ENCODE measurements around the gene ROMO1.
"Not testable (repeated sequence)": the region's sequence is repeated elsewhere in the genome, so short reads cannot be mapped to it uniquely, and the experiment has no call there.

The ROMO1 gene

GRCh38 chr20:35706591-35707529, 7.7 kb downstream of the ROMO1 start:
- H3K9me3 ChIP-seq (ENCODE audit: control insufficient read depth, insufficient read depth, low read depth, low read length); H3K27ac ChIP-seq (ENCODE audit: extremely low read depth, low read depth, low read length); H3K4me3 ChIP-seq (ENCODE audit: low read depth, low read length); H3K4me1 ChIP-seq (ENCODE audit: control insufficient read depth, insufficient read depth, low read length): not testable (repeated sequence)
- TF ChIP-seq ZNF362 (tag by site-specific recombination; IDR thresholded peaks at IDR 0.05), result peak; percentile 58; the same call in 1 of the 2 replicates
- TF ChIP-seq PRDM4 (tag by site-specific recombination; IDR thresholded peaks at IDR 0.05), result peak; percentile 96
- peaks cover 60 to 100% of the 10 kb centered on the region in 2 experiments for H3K36me3 ChIP-seq (ENCODE audit: control insufficient read depth in 2 of 2, insufficient read depth in 1 of 2, low read length in 2 of 2)
- ChIA-PET CTCF (interaction anchor here (0.6 to 1.6 kb wide), 3 partner anchors 177 to 1210 kb away, joined by 3 to 4 read pairs (median 3); no protein-coding TSS in a partner anchor), POLR2A (interaction anchor here (0.7 to 1.7 kb wide), 4 partner anchors 7 to 35 kb away, joined by 3 to 7 read pairs (median 6); partner anchors contain the start of genes NFS1, RBM39 and ROMO1)

DNA sequence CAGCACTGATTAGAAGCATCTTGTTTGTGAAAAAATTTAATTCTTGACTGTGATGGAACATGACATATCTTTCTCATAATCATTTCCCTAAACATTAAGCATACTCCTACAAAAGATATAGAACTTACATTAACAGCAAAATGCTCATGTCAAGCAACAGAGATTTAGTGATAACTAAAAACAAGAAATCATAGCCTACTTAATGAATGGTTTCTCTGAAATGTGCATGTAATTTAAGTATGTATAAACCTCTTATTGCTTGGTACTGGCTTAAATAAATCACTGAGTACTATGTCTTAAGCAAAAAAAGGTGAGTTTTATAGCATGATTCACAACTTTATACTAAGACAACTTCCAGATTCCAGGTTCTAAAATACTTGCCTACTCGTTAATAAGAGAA, 9.3 kb downstream of the ROMO1 start:
- CTCF ChIA-PET, result no interaction called here
- H3K9me3 ChIP-seq (ENCODE audit: control insufficient read depth, insufficient read depth, low read depth, low read length), result no peaks in the 10 kb centered on the region
- peaks cover 4% of the 10 kb centered on the region for H3K4me1 ChIP-seq (ENCODE audit: control insufficient read depth, insufficient read depth, low read length)
- TF ChIP-seq SP7 (tag by site-specific recombination; IDR thresholded peaks at IDR 0.05), result 0 out of 2 replicates have a peak, but pooled peaks have one; percentile 23
- TF ChIP-seq ZNF423 (tag by site-specific recombination; IDR thresholded peaks at IDR 0.05), result no peak
- H3K27ac ChIP-seq (ENCODE audit: extremely low read depth, low read depth, low read length), result no peak overlapping the region
- POLR2A ChIA-PET, result interaction anchor here (0.5 to 1.7 kb wide), 3 partner anchors 9 to 86 kb away, joined by 3 to 7 read pairs (median 5); partner anchors contain the start of genes NFS1 and ROMO1
- H3K4me3 ChIP-seq (ENCODE audit: low read depth, low read length), result no peak overlapping the region
- H3K36me3 ChIP-seq (ENCODE audit: control insufficient read depth in 2 of 2, insufficient read depth in 1 of 2, low read length in 2 of 2), result peaks cover 76 to 97% of the 10 kb centered on the region in 2 experiments

GRCh38 chr20:35709259-35709658, 10.1 kb downstream of the ROMO1 start:
- TF ChIP-seq BCL11A (tag by site-specific recombination; IDR thresholded peaks at IDR 0.05; ENCODE audit: low read depth) (no peak), PRDM1 (tag by site-specific recombination; IDR thresholded peaks at IDR 0.05) (peak; percentile 95), IKZF3 (tag by site-specific recombination; IDR thresholded peaks at IDR 0.05) (peak; percentile 42; the same call in 1 of the 2 replicates)
- CTCF ChIA-PET, result no interaction called here
- H3K27ac ChIP-seq (ENCODE audit: extremely low read depth, low read depth, low read length), result no peak overlapping the region
- H3K4me3 ChIP-seq (ENCODE audit: low read depth, low read length), result no peak overlapping the region
- H3K36me3 ChIP-seq (ENCODE audit: control insufficient read depth in 2 of 2, insufficient read depth in 1 of 2, low read length in 2 of 2), result peaks cover 80 to 97% of the 10 kb centered on the region in 2 experiments
- peaks cover 4% of the 10 kb centered on the region for H3K4me1 ChIP-seq (ENCODE audit: control insufficient read depth, insufficient read depth, low read length)
- no peaks in the 10 kb centered on the region for H3K9me3 ChIP-seq (ENCODE audit: control insufficient read depth, insufficient read depth, low read depth, low read length)
- POLR2A ChIA-PET, result no interaction called here

- CTCF ChIA-PET, result interaction anchor here (0.8 kb wide), 1 partner anchor 9 kb away, joined by 4 read pairs; no protein-coding TSS in a partner anchor
These were observed 10.8 kb downstream of the ROMO1 start for GRCh38 chr20:35710039-35710438.

More at GRCh38 chr20:35710039-35710438, 10.8 kb downstream of the ROMO1 start:
- POLR2A ChIA-PET, result interaction anchor here (1.3 kb wide), 1 partner anchor 11 kb away, joined by 3 read pairs; the partner anchor contains the start of genes NFS1 and ROMO1
- TF ChIP-seq GLI2 (tag by site-specific recombination; IDR thresholded peaks at IDR 0.05; ENCODE audit: borderline replicate concordance, low read depth) (no peak), ZNF544 (tag by site-specific recombination; IDR thresholded peaks at IDR 0.05) (no peak), ZNF239 (tag by site-specific recombination; IDR thresholded peaks at IDR 0.05) (no peak), ZNF184 (tag by site-specific recombination; IDR thresholded peaks at IDR 0.05) (no peak), ZNF701 (tag by site-specific recombination; IDR thresholded peaks at IDR 0.05) (no peak)
- no peak overlapping the region for H3K4me3 ChIP-seq (ENCODE audit: low read depth, low read length)
- no peak overlapping the region for H3K27ac ChIP-seq (ENCODE audit: extremely low read depth, low read depth, low read length)
- H3K9me3 ChIP-seq (ENCODE audit: control insufficient read depth, insufficient read depth, low read depth, low read length), result no peaks in the 10 kb centered on the region
- H3K4me1 ChIP-seq (ENCODE audit: control insufficient read depth, insufficient read depth, low read length), result peaks cover 4% of the 10 kb centered on the region
- peaks cover 77 to 97% of the 10 kb centered on the region in 2 experiments for H3K36me3 ChIP-seq (ENCODE audit: control insufficient read depth in 2 of 2, insufficient read depth in 1 of 2, low read length in 2 of 2)
